ENCODE measurements around the gene TOB1. TPM values are rescaled to one million over a fixed set of nuclear protein-coding genes. Genes with fewer than 3 reads are reported as not detected.

Gene TOB1
- total RNA-seq, 1 donor from 2014 or later: 101 TPM

GRCh38 chr17:50830352-50830751 lies 35.8 kb downstream of the TOB1 start:
- Histone ChIP-seq H3K4me3 (no peak overlapping the region), H3K9me3 (replicated peaks) (no peaks in the 10 kb centered on the region), H3K36me3 (no peaks in the 10 kb centered on the region), H3K4me1 (peaks cover 14% of the 10 kb centered on the region), H3K27ac (replicated peaks) (no peak overlapping the region), H3K27me3 (ENCODE audit: low read depth) (peaks cover 18% of the 10 kb centered on the region)
- no peak for TF ChIP-seq CTCF (IDR thresholded peaks at IDR 0.05; ENCODE audit: borderline replicate concordance)
- intact Hi-C loops (cut with micrococcal nuclease): no loop called here
- no peak for DNase-seq

DNA sequence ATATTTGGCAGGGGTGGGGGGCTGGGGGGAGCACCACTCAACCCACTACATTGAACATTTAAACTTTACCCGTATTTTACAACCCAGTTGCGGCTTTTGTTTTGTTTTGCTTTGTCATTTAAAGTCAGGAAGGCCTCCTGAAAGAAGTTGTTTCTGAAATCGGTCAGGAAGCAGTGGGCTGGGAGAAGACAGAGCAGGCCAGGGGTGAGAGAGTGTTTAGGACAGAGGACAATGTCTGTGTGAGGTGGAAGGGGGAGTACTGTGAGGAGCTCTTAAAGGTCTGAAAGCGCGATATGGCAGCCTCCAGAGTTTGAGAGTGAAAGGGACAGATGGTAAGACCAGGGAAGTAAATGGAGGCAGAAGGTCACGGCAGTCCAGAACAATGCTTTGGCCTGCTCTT lies 36.8 kb downstream of the TOB1 start:
- intact Hi-C loops (cut with micrococcal nuclease): no loop called here
- no peaks in the 10 kb centered on the region for H3K36me3 ChIP-seq

GRCh38 chr17:50828508-50829170 lies 37.5 kb downstream of the TOB1 start:
- no peaks in the 10 kb centered on the region for H3K9me3 ChIP-seq (replicated peaks)
- no peak for DNase-seq
- H3K27ac ChIP-seq (replicated peaks): no peak overlapping the region
- intact Hi-C loops (cut with micrococcal nuclease): no loop called here
- H3K4me3 ChIP-seq: no peak overlapping the region
- peaks cover 2% of the 10 kb centered on the region for H3K27me3 ChIP-seq (ENCODE audit: low read depth)
- peaks cover 6% of the 10 kb centered on the region for H3K4me1 ChIP-seq
- no peak for TF ChIP-seq CTCF (IDR thresholded peaks at IDR 0.05; ENCODE audit: borderline replicate concordance)
- H3K36me3 ChIP-seq: no peaks in the 10 kb centered on the region

More for the DNA sequence above, 36.8 kb downstream of the TOB1 start:
- H3K27me3 ChIP-seq (ENCODE audit: low read depth): peaks cover 9% of the 10 kb centered on the region
- no peaks in the 10 kb centered on the region for H3K9me3 ChIP-seq (replicated peaks)
- H3K27ac ChIP-seq (replicated peaks): no peak overlapping the region
- no peak overlapping the region for H3K4me3 ChIP-seq
- peaks cover 6% of the 10 kb centered on the region for H3K4me1 ChIP-seq
- DNase-seq: no peak
- no peak for TF ChIP-seq CTCF (IDR thresholded peaks at IDR 0.05; ENCODE audit: borderline replicate concordance)

DNA sequence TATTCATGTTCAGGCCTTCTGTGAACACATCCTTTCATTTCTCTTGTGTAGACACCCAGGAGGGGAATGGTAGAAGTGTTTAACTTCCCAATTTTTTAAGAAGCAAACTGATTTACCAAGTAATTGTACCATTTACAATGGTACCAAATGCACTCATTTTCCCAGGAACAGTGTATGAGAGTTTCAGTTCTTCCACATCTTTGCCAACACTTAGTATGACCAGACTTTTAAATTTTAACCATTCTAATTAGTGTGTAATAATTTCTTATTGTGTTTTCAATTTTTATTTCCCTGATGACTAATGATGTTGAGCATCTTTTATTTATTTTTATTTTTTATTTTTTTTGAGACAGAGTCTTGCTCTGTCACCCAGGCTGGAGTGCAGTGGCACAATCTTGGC lies 41.0 kb downstream of the TOB1 start:
- Histone ChIP-seq H3K4me1 (no peaks in the 10 kb centered on the region), H3K36me3 (no peaks in the 10 kb centered on the region), H3K4me3 (no peak overlapping the region), H3K9me3 (replicated peaks) (no peaks in the 10 kb centered on the region), H3K27ac (replicated peaks) (no peak overlapping the region), H3K27me3 (ENCODE audit: low read depth) (no peaks in the 10 kb centered on the region)
- DNase-seq: no peak
- TF ChIP-seq CTCF (IDR thresholded peaks at IDR 0.05; ENCODE audit: borderline replicate concordance): no peak
- intact Hi-C loops (cut with micrococcal nuclease): no loop called here

- H3K27ac ChIP-seq (replicated peaks): no peak overlapping the region
- H3K4me3 ChIP-seq: no peak overlapping the region
- intact Hi-C loops (cut with micrococcal nuclease): no loop called here
- no peaks in the 10 kb centered on the region for H3K27me3 ChIP-seq (ENCODE audit: low read depth)
- no peaks in the 10 kb centered on the region for H3K4me1 ChIP-seq
- no peak for TF ChIP-seq CTCF (IDR thresholded peaks at IDR 0.05; ENCODE audit: borderline replicate concordance)
- DNase-seq: no peak
- H3K36me3 ChIP-seq: no peaks in the 10 kb centered on the region
- H3K9me3 ChIP-seq (replicated peaks): no peaks in the 10 kb centered on the region
These were observed 41.7 kb downstream of the TOB1 start for GRCh38 chr17:50824429-50824828.
